Astrocyte (in vitro differentiated cells and primary cell): Measurements from ENCODE around the gene TBC1D14. TPM values are rescaled to one million over a fixed set of nuclear protein-coding genes. Genes with fewer than 3 reads are reported as not detected.

Source experiments
- DNase-seq: peaks from one replicate; pipeline ENCODE4 v3.0.0-alpha.2; 2010; ENCODE audit warnings: low read depth
- FAIRE-seq: peaks from 2 replicates; lab custom pipeline; 2011; peaks lifted over from hg19 to GRCh38; lab: Jason Lieb, UNC
- H2AFZ ChIP-seq: 2 replicates; pipeline ENCODE4 v1.6.0; 2012; ENCODE audit warnings: low read depth, low read length, inconsistent platforms
- H3K27ac ChIP-seq: 2 replicates; pipeline ENCODE4 v1.5.1; 2011; ENCODE audit warnings: low read depth, low read length, inconsistent platforms
- H3K27me3 ChIP-seq: 2 replicates; pipeline ENCODE4 v1.6.0; 2011; ENCODE audit warnings: low read length, inconsistent platforms; ENCODE audit not compliant: insufficient read depth
- H3K36me3 ChIP-seq: 2 replicates; pipeline ENCODE4 v1.5.1; 2011; ENCODE audit warnings: low read length, inconsistent platforms; ENCODE audit not compliant: insufficient read depth
- H3K4me1 ChIP-seq: 2 replicates; pipeline ENCODE4 v1.5.1; 2011; ENCODE audit warnings: low read length, inconsistent platforms; ENCODE audit not compliant: insufficient read depth
- H3K4me2 ChIP-seq: 2 replicates; pipeline ENCODE4 v1.6.0; 2012; ENCODE audit warnings: low read length, inconsistent platforms
- H3K4me3 ChIP-seq: 2 replicates; pipeline ENCODE4 v1.5.1; 2011; ENCODE audit warnings: low read depth, mild to moderate bottlenecking, low read length, inconsistent platforms; ENCODE audit not compliant: insufficient read depth
- H3K79me2 ChIP-seq: 2 replicates; pipeline ENCODE4 v1.6.0; 2012; ENCODE audit warnings: mild to moderate bottlenecking, low read length, inconsistent platforms; ENCODE audit not compliant: insufficient read depth
- H3K9ac ChIP-seq: 2 replicates; pipeline ENCODE4 v1.6.0; 2012; ENCODE audit warnings: mild to moderate bottlenecking, low read length, inconsistent platforms
- H3K9me3 ChIP-seq: 2 replicates; pipeline ENCODE4 v1.5.1; 2012; ENCODE audit warnings: low read depth, mild to moderate bottlenecking, low read length, inconsistent platforms; ENCODE audit not compliant: insufficient read depth
- H4K20me1 ChIP-seq: 2 replicates; pipeline ENCODE4 v1.6.0; 2012; ENCODE audit warnings: low read length, inconsistent platforms; ENCODE audit not compliant: insufficient read depth
- H3K27ac Mint-ChIP-seq: one replicate; pipeline ENCODE4 v1.8.0; 2021; ENCODE audit warnings: mild to moderate bottlenecking, mixed read lengths; ENCODE audit not compliant: unreplicated experiment
- H3K27me3 Mint-ChIP-seq: one replicate; pipeline ENCODE4 v1.8.0; 2021; ENCODE audit warnings: low read depth, mixed read lengths; ENCODE audit not compliant: unreplicated experiment
- H3K36me3 Mint-ChIP-seq: one replicate; pipeline ENCODE4 v1.8.0; 2021; ENCODE audit warnings: low read depth, mixed read lengths; ENCODE audit not compliant: unreplicated experiment
- H3K4me1 Mint-ChIP-seq: one replicate; pipeline ENCODE4 v1.8.0; 2021; ENCODE audit warnings: low read depth, mixed read lengths; ENCODE audit not compliant: unreplicated experiment
- H3K4me3 Mint-ChIP-seq: one replicate; pipeline ENCODE4 v1.8.0; 2021; ENCODE audit warnings: mild to moderate bottlenecking, moderate library complexity, mixed read lengths; ENCODE audit not compliant: unreplicated experiment
- H3K9me3 Mint-ChIP-seq: one replicate; pipeline ENCODE4 v1.8.0; 2021; ENCODE audit warnings: mild to moderate bottlenecking, mixed read lengths; ENCODE audit not compliant: unreplicated experiment
- CTCF ChIP-seq: IDR thresholded peaks from 2 replicates; pipeline ENCODE4 v1.5.1; 2011; ENCODE audit warnings: low read depth, mild to moderate bottlenecking, inconsistent platforms, low read length, moderate library complexity; ENCODE audit not compliant: insufficient read depth
- EZH2 ChIP-seq: IDR thresholded peaks from 2 replicates; pipeline ENCODE4 v1.6.1; 2012; ENCODE audit warnings: mild to moderate bottlenecking, low read length, inconsistent platforms; ENCODE audit not compliant: insufficient read depth
- total RNA-seq: library from RNA; stranded (reverse); gene quantifications from 2 replicates; pipeline ENCODE4 v1.2.1, GENCODE V29; 2021

The TBC1D14 gene
- total RNA-seq, 1 donor from 2014 or later = 30.4 TPM

- no peak for DNase-seq
- no peaks in the 10 kb centered on the region for H3K9me3 Mint-ChIP-seq
- no peak for TF ChIP-seq EZH2
- TF ChIP-seq CTCF = no peak
- no peak for FAIRE-seq
- H3K4me1 Mint-ChIP-seq = peaks cover 8% of the 10 kb centered on the region
- Histone ChIP-seq H2AFZ (no peak overlapping the region), H3K27ac (no peak overlapping the region), H4K20me1 (peaks cover 18% of the 10 kb centered on the region), H3K36me3 (no peaks in the 10 kb centered on the region), H3K27me3 (no peaks in the 10 kb centered on the region), H3K4me2 (no peak overlapping the region), H3K4me3 (no peak overlapping the region), H3K4me1 (no peaks in the 10 kb centered on the region), H3K9ac (no peak overlapping the region), H3K9me3 (no peaks in the 10 kb centered on the region), H3K79me2 (peaks cover 3% of the 10 kb centered on the region)
- peaks cover 5% of the 10 kb centered on the region for H3K36me3 Mint-ChIP-seq
- no peak overlapping the region for H3K4me3 Mint-ChIP-seq
- H3K27me3 Mint-ChIP-seq = no peaks in the 10 kb centered on the region
- no peak overlapping the region for H3K27ac Mint-ChIP-seq
Observed at GRCh38 chr4:6967846-6968340, 58.3 kb downstream of the TBC1D14 start.

- no peak overlapping the region for H3K27ac Mint-ChIP-seq
- Histone ChIP-seq H4K20me1 (peaks cover 14% of the 10 kb centered on the region), H3K27me3 (no peaks in the 10 kb centered on the region), H3K9ac (no peak overlapping the region), H3K79me2 (peaks cover 3% of the 10 kb centered on the region), H3K4me2 (no peak overlapping the region), H3K27ac (no peak overlapping the region), H3K4me3 (no peak overlapping the region), H3K36me3 (no peaks in the 10 kb centered on the region), H3K9me3 (no peaks in the 10 kb centered on the region), H2AFZ (no peak overlapping the region), H3K4me1 (no peaks in the 10 kb centered on the region)
- no peak for FAIRE-seq
- TF ChIP-seq EZH2 (no peak), CTCF (no peak)
- H3K4me1 Mint-ChIP-seq = peaks cover 9% of the 10 kb centered on the region
- H3K36me3 Mint-ChIP-seq = peaks cover 5% of the 10 kb centered on the region
- no peaks in the 10 kb centered on the region for H3K27me3 Mint-ChIP-seq
- H3K4me3 Mint-ChIP-seq = no peak overlapping the region
- no peak for DNase-seq
- H3K9me3 Mint-ChIP-seq = no peaks in the 10 kb centered on the region
Observed at GRCh38 chr4:6968496-6968895, 58.9 kb downstream of the TBC1D14 start.
